ENCODE results near the gene MXD4. TPM values are rescaled to one million over a fixed set of nuclear protein-coding genes. Genes with fewer than 3 reads are reported as not detected.
"Not testable (repeated sequence)": the region's sequence is repeated elsewhere in the genome, so short reads cannot be mapped to it uniquely, and the experiment has no call there.

Gene MXD4
- total RNA-seq, 4 donors from 2014 or later = 38.8 to 86.4 (median 59.2) TPM

- no peak overlapping the region for H3K27ac ChIP-seq (replicated peaks in 1 of 4)
- TF ChIP-seq EP300 (IDR thresholded peaks at IDR 0.05) = no peak
- no peak for TF ChIP-seq POLR2A (IDR thresholded peaks at IDR 0.05; ENCODE audit: low read depth)
- TF ChIP-seq CTCF (IDR thresholded peaks at IDR 0.05) = no peak
- no peak for TF ChIP-seq POLR2AphosphoS5 (IDR thresholded peaks at IDR 0.05)
- intact Hi-C loops (cut with DNase I) = no loop called here
- H3K27me3 ChIP-seq = no peaks in the 10 kb centered on the region
- WGBS = 96% methylated on average over 1 of the region's 1 CpG
- H3K9me3 ChIP-seq = no peaks in the 10 kb centered on the region
- DNase-seq (ENCODE audit: extremely low spot score) = no peak
- H3K36me3 ChIP-seq = peaks cover 0 to 14% (median 2%) of the 10 kb centered on the region in 4 donors
- H3K4me1 ChIP-seq = no peaks in the 10 kb centered on the region
- no peak overlapping the region for H3K4me3 ChIP-seq
These were observed 49.1 kb downstream of the MXD4 start for GRCh38 chr4:2212831-2213230.

GRCh38 chr4:2202789-2203188 is 59.1 kb downstream of the MXD4 start:
- intact Hi-C loops (cut with DNase I); H3K36me3 ChIP-seq; H3K27me3 ChIP-seq; DNase-seq (ENCODE audit: extremely low spot score); H3K4me3 ChIP-seq; H3K4me1 ChIP-seq; H3K9me3 ChIP-seq; H3K27ac ChIP-seq (replicated peaks in 1 of 4): not testable (repeated sequence)
- 100% methylated on average over 1 of the region's 1 CpG for WGBS

Small RNA genes within 50 kb of the gene (small RNA-seq; reads per million reads assigned to genes)
- gene COX6B1P5 = 0 reads per million in 3 donors

Other genes starting within 250 kb of the MXD4 start
- gene NAT8L, start 202.8 kb downstream of the MXD4 start, total RNA-seq = under 1 TPM; under 0.01 to 0.45 (median 0.20) TPM
- 10 to 100 TPM in 3 of 4 donors, 1 to 10 TPM in 1; 9.9 to 14.1 (median 11.3) TPM for gene HAUS3, start 20.0 kb downstream of the MXD4 start, total RNA-seq
- 1 to 10 TPM; 1.2 to 3.3 (median 2.7) TPM for gene POLN, start 20.0 kb downstream of the MXD4 start, total RNA-seq
- 10 to 100 TPM in 2 of 4 donors, 1 to 10 TPM in 2; 4.5 to 13.4 (median 8.4) TPM for gene ZFYVE28, start 156.5 kb upstream of the MXD4 start, total RNA-seq
- 1 to 10 TPM in 1 of 4 donors, not detected in 3; 1.5 TPM for gene CFAP99, start 156.8 kb upstream of the MXD4 start, total RNA-seq
- gene RNF4, start 207.0 kb upstream of the MXD4 start, total RNA-seq = 10 to 100 TPM; 33.2 to 49.0 (median 40.7) TPM

Data from esophagus muscularis mucosa (tissue), 4 donors.